Measurements from ENCODE around the gene BCAS4.
"Not testable (repeated sequence)": the region's sequence is repeated elsewhere in the genome, so short reads cannot be mapped to it uniquely, and the experiment has no call there.

Gene BCAS4

GRCh38 chr20:50799176-50799889, 4.5 kb downstream of the BCAS4 start:
- DNase-seq (ENCODE audit: low read depth) = no peak

DNA sequence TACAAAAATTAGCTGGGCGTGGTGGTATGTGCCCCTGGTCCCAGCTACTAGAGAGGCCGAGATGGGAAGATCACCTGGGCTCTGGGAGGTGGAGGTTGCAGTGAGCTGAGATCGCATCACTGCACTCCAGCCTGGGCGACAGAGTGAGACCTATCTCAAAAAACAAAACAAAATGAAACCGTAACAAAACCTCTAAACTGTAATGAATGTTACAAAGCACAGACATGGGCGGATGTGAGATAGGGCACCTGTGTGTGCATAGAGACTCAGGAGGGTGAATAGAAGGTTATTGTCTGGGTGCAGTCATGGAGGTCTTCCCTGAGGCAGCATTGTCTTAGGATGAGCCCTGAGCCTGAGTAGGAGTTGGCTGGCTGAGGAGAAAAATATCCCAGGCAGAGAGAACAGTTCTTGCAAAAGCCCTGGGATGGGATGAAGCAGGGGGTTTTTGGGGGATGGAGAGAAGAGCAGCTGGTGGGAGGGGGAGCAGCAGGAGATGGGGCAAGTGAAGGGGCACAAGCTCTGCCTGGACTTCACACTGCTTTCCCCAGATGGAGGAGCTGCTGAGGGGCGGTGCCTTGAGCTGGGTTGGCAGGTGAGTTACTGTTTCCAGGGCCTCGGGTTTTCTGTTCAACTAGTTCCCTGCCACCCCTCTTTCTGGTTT, 5.2 kb downstream of the BCAS4 start:
- no peak for DNase-seq (ENCODE audit: low read depth)

- not testable (repeated sequence) for DNase-seq (ENCODE audit: low read depth)
These were observed 6.3 kb downstream of the BCAS4 start for GRCh38 chr20:50800986-50801746.

DNA sequence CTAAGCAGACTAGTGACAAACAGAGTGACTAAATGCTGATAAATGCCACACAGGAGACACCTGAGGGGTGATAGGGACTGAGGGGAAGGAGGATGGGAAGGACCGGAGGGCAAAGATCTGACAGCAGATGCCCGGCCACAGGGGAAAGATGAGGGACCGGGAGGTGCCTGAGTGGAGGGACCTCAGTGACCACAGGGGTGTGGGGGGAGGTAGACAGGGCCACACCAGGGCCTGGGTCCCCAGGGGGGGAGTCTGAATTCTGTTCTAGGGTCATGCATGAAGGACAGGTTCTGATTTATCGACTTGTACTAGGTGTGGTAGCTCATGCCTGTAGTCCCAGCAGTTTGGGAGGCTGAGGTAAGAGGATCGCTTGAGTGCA, 6.9 kb downstream of the BCAS4 start:
- DNase-seq (ENCODE audit: low read depth) = no peak

DNA sequence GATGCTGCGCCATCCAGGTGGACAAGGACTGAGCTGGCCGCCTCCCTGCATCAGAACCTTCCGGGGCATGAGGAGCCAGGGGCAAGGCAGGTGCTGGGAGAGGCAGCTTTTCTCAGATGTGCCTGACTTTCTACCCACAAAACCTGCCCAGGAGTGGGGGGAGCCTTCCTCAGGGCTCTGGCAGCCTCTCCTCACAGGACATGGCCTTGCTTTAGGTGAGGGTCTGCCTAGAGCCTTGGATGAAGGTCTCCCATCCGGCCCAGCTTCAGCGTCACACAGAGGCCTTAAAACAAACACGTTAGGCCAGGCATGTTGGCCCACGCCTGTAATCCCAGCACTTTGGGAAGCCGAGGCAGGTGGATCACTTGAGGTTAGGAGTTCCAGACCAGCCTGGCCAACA, 7.4 kb downstream of the BCAS4 start:
- DNase-seq (ENCODE audit: low read depth) = no peak

DNA sequence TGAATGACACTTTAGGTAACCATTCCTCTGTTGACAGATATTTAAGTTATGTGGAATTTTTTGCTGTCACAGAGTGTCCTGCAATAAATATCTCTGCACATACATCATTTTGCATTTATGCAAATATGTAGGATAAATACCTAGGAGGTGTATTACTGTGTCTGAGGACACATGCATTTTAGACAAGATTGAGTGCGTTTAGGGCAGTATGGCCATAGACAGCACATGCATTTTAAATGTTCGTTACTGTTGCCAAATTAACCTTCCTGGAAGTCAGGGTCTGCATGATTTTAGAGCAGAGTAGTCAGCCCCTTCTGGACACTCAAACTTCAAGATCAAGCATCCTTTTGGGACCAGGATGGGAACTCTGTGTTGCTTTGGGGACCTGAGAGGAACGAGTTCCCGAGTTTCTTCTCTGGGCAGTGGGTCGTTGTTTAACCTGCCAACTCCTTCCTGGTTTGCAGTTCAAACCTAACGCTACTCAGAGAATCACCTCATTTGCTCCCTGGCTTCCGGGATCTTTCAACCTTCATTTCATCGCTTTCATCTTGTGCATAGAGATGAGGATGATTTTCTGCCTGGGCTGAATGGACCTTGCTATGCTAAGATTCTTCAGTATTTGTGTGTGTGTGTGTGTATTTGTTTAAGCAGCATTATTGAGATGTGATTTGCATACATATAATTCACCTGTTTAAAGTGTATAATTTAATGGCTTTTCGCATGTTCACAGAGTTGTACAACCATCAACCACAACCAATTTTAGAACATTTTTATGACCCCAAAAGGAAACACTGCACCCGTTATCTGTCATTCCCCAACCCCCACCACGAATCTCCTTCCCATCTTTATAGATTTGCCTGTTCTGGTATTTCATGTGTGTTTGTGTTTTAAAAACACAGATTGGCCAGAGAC, 9.8 kb downstream of the BCAS4 start:
- no peak for DNase-seq (ENCODE audit: low read depth)

GRCh38 chr20:50805349-50805684, 10.5 kb downstream of the BCAS4 start:
- DNase-seq (ENCODE audit: low read depth) = no peak

DNA sequence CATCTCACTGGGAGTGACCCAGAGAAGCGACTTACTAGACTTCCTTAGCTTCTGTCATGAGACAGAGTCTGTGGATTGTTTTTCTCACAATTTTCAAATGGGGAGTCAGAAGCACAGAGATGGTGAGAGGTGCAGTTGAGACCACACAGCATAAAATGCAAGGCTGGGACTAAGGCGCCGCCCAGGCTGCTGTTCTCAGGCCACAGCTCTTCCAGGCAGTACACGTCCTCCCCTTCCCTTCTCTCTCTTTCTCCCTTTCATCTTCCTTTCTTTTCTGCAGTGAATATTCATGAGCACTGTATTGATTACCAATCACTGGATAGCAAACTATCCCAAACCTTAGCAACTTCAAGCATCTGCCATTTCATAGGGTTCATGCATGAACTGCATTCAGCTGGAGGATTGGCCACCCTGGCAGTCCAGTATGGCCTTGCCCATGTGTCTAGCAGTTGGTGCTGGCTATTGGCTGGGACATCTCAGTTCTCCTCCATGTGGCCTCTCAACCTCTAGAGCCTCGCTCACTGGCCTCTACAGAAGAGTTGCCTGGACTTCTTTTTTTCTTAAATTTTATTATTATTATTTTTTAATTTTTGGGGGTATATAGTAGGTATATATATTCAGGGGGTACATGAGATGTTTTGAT, 11.4 kb downstream of the BCAS4 start:
- no peak for DNase-seq (ENCODE audit: low read depth)

- no peak for DNase-seq (ENCODE audit: low read depth)
These were observed 15.2 kb downstream of the BCAS4 start for GRCh38 chr20:50810063-50810462.

- DNase-seq (ENCODE audit: low read depth) = no peak
These were observed 16.0 kb downstream of the BCAS4 start for GRCh38 chr20:50810842-50811241.

DNA sequence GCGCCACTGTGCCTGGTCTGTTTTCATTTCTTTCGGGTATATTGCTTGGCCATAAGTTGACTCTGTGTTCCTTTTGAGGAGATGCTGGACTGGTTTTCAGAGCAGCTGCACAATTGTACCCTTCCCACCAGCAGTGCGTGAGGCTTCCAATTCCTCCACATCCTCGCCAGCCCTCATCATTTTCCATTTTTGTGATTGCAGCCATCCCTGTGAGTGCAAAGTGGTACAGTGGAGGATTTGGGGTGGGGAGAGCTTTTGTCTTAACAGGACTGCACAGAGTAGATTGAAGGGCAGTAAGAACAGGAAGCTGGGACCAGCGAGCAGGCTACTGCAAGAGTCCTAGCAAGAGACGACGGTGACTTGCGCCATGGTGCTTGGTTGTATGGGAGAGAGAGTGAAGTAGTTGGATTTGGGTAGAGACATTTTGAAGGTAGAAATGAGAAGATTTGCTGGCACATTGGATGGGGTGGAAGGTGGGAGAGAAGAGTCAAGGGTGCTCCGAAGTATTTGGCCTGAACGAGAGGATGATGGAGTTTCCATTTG, 18.3 kb downstream of the BCAS4 start:
- DNase-seq (ENCODE audit: low read depth) = no peak

DNA sequence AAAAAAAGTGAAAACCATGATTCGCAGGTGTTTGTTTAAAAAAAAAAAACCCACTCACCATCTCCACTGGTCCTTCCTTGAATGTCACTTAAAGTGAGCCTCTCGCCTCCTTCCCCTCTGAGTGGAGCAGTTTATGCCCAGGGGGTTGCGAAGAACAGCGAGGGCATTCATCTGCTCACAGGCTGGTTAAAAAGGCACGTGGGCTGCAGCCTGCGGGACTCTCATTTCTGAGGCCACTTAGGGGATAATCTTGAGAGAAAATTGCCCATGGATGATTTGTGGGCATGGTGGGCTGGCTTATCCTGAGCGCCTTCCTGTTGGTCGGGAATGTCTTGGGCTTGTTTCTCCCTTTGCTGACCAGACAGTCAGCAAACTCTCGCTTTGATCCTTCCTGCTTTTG, 18.9 kb downstream of the BCAS4 start:
- no peak for DNase-seq (ENCODE audit: low read depth)

DNA sequence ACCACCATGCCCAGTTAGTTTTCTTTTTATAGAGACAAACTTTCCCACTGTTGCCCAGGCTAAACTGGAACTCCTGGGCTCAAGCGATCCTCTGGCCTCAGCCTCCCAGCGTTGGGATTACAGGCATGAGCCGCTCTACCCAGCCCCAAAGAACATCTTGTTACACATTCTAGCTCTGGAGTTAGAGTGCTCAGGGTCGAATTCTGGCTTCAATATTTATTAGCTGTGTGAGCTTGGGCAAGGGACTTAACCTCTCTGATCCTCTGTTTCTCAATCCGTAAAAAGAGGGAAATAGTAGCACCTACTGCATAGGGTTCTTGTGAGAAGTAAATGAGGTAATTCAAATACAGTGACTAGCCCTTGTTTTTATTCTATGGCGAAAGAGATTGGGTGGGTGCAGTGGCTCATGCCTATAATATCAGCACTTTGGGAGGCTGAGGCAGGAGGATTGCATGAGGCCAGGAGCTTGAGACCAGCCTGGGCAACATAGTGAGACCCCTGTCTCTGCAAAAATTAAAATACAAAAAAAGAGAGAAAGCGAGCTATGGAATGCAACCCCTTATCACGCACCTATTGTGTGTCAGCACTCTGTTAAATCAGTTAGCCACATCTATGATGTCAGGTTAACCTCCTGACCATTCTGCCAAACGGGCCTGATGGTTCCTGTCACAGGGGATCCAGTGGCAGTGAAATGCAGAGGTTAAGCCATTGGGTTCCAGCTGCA, 19.7 kb downstream of the BCAS4 start:
- DNase-seq (ENCODE audit: low read depth) = no peak

- no peak for DNase-seq (ENCODE audit: low read depth)
These were observed 20.5 kb downstream of the BCAS4 start for GRCh38 chr20:50815162-50815989.

DNA sequence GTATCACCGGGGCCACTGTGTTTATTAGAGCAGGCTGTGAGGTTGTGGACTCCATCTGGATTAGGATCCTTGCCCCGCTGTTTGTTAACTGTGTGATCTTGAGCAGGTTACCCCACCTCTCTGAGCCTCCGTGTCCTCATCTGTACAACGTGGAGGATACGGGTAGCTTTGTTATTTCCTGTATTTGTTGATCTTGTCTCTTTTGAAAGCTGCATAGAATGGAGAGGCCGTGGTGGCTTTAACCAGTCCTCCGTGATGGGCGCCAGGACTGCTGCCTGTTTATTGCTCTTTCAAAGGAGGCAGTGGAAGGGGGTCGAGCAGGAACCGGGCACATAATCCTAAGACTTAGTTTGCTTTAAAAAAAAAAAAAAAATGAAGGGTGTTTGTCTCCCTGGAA, 22.9 kb downstream of the BCAS4 start:
- DNase-seq (ENCODE audit: low read depth) = no peak

GRCh38 chr20:50819349-50819748, 24.5 kb downstream of the BCAS4 start:
- DNase-seq (ENCODE audit: low read depth) = no peak

GRCh38 chr20:50820515-50821256, 25.8 kb downstream of the BCAS4 start:
- DNase-seq (ENCODE audit: low read depth) = no peak

- DNase-seq (ENCODE audit: low read depth) = no peak
These were observed 26.5 kb downstream of the BCAS4 start for GRCh38 chr20:50821257-50821921.

DNA sequence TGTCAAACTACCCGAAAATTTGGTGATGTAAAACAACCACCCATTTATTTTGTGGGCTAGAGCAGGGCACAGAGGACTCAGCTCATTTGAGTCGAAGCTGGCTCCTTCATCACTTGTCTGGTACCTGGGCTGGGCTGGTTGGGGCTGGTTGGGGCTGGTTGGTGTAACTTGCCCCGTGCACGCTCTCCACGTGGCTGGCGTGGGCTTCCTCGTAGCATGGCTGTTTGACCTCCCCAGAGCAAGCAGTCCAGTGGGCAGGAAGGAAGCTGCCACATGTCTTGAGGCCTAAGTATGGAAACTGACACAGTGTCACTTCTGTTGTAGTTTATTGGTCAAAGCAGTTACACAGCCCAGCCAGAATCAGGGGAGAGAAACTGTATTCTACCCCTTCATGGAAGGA, 27.1 kb downstream of the BCAS4 start:
- DNase-seq (ENCODE audit: low read depth) = no peak
